Prostate gland (tissue), 2 donors: ENCODE results near the gene RARG.

ENCODE experiments used
- CTCF ChIP-seq, 4 experiments: fragments of 200-600 bp in 2 of 4; fragments of 450-650 bp in 2 of 4; sonication (generic) in 2 of 4; IDR thresholded peaks; 1 replicate in 3 of 4; 2 replicates in 1 of 4; pipeline ENCODE4 v1.5.1; 2016 to 2019; ENCODE audit warnings: antibody characterized with exemption in 4 of 4, mild to moderate bottlenecking in 2 of 4, moderate library complexity in 2 of 4
- POLR2A ChIP-seq: fragments of 450-650 bp; IDR thresholded peaks from one replicate; pipeline ENCODE4 v1.6.1; 2016; ENCODE audit warnings: antibody characterized with exemption, mild to moderate bottlenecking
- POLR2AphosphoS5 ChIP-seq: sonication (generic); formaldehyde crosslinking; IDR thresholded peaks from one replicate; pipeline ENCODE4 v1.6.1; 2017; ENCODE audit warnings: antibody characterized with exemption

- TF ChIP-seq CTCF (IDR thresholded peaks at IDR 0.05) = no peak
- no peak for TF ChIP-seq POLR2A
- no peak for TF ChIP-seq POLR2AphosphoS5
Observed at GRCh38 chr12:53185582-53186153, 46.3 kb downstream of the RARG start.
